ENCODE results near the gene TMIE.
"Not testable (repeated sequence)": the region's sequence is repeated elsewhere in the genome, so short reads cannot be mapped to it uniquely, and the experiment has no call there.

TMIE gene

GRCh38 chr3:46690798-46691197 is 10.4 kb upstream of the TMIE start:
- DNase-seq: no peak

DNA sequence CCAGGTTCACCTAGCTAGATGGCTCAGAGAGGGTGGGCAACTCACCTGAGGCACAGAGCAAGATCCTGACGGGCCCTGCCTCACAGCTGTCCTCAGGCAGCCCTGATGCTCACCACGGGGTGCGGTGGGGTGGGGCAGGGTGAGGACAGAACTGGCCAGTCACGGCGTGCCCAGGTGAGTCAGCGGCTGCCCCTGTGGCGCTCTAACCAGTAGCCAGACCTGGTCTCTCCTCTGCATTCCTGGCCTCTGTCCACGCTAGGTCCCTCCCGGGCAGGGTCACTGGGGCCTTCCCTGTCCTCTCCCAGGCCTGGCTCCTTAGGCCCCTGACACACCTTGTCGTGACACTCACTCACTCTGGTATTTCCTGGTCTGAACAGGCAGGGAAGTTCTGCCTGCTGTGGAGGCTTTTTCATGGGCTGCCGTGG is 8.6 kb upstream of the TMIE start:
- DNase-seq: no peak

DNA sequence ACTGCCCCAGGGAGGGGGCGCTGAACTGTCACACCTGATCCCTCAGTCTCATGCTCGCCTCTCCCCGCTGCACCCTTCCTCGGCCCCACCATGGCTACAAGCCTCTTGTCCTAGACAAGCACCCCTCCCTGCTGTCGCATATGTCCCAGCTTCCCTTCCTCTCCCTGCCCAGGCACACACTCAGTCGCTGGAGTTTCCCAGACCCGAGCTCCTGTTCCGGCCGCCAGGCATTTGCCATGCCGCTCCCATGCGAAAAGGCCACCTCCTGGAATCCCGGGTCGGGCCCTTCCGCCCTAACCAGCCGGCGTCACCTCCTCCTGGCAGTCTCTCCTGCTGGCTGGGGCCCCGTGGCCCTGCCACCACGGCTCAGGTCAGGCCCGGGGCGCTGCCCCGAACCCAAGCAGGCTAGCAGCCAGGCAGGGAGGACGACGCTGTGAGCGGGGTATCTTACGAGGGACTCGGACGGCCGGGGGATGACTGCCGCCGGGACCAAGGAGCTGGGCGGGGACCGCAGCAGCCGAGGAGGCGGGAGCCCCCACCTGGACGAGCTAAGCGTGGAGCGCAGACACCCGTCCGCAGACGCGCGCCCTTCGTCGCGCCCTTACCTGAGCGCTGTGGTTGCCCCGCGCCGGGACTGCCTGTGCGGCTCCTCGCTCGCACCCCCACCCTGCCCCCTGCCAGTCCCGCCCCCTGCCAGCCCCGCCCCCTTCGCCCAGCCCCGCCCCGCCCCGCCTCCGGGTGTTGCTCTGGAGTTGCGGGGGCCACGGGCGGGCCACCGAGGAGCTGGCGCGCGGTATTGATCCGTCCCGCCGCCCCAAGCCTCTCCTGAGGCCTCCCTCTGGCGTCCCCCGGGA is 7.9 kb upstream of the TMIE start, which contains the start of gene ALS2CL:
ALS2CL (minus strand) TSS at position 642 of the 854 bp plus-strand sequence. CDS start 4,239 bp downstream, outside the sequence.
- DNase-seq: peak; percentile 65

GRCh38 chr3:46693892-46694226 is 7.3 kb upstream of the TMIE start:
- DNase-seq: peak; percentile 45

DNA sequence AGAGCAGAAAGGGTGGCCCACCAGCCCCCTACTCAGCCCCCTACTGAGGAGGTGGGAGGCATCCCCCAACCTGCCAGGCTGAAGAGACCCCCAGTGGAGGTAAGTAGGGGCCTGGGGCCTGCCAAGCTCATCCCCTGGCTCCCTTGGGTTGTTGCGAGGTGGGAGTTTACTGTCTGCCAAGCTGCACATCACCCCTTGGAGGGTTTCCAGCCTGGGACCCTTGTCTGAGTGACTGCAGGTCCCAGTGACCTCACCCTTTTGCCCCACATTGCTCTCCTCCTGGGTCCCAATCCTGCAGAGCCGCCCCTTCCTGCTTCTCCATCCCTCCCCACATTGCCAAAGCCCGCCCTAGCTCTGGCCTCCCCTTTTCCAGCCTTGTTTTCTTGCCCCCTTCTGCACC is 6.7 kb upstream of the TMIE start:
- DNase-seq: no peak

GRCh38 chr3:46695177-46695961 is 5.8 kb upstream of the TMIE start:
- peak; percentile 32 for DNase-seq

DNA sequence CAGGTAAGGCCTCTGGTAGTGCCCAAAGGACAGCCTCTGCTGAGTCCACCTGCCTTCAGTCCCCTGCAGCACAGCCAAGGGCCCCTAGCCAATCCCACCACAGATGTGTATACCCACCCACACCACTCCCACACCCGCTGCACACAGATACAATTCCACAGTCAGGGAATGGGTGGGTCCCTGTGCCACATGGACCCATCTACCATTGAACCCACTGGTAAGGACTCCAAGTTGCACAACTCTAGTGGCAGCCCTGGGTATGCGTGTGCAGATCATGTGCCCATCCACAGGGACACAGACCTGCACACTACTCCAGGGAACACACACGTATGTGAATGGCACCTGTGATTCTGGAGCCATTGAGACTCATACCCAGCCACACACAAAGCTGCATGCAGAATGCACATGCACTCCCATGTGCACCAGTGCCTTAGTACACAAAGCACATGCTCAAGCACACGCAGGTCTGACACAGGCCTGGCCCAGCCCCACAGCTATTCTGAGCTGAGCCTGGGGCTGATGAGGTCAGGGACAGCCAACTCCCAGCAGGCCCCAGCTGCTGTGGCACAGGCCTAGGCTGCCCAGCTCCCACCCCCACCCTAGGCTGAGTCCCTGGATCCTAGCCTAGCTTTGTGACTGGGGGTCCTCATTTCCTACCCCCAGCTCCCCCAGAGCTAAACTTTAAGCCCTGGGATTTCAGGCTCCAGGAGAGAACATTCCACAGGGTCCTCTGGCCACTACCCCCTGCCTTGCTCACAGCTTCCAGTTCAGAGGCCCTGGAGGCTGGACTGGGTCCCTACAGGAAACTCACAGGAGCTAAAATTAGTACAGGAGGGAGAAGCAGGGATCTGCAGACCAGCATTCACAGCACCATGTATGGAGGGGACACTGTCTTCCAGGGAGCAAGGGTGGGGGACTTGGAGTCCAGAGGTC is 5.0 kb upstream of the TMIE start:
- DNase-seq: no peak

- no peak for DNase-seq
Observed at GRCh38 chr3:46699676-46700523, 1.3 kb upstream of the TMIE start.

GRCh38 chr3:46700772-46701171 is 420 bp upstream of the TMIE start:
- DNase-seq: no peak

GRCh38 chr3:46702246-46703012 is 1.2 kb downstream of the TMIE start:
- no peak for DNase-seq

DNA sequence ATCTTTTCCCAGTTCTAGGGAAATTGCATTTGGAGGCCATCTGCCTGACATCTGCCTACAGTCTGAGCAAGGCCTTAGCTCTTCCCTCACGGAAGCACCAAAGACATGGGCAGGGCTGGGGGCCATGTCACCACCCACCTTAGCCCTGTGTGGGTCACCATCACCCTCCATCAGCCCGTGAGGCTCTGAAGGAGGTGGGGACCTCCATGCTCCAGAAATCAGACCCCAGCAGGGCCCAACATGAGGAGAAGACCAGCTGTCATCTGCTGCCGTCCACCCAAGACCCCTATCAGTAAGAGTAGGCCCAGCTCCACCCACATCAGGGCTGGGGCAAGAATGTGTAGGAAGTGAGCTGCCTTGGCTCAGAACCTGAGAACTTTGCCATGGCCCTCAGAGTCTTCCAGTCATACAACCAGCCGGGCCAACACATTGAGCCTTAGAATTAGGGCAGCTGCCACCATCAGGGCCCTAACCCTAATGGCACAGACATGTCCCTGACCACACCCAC is 1.9 kb downstream of the TMIE start:
- DNase-seq: no peak

GRCh38 chr3:46704346-46704745 is 3.2 kb downstream of the TMIE start:
- DNase-seq: not testable (repeated sequence)

- peak; percentile 61 for DNase-seq
Observed at GRCh38 chr3:46705022-46705530, 3.9 kb downstream of the TMIE start.

DNA sequence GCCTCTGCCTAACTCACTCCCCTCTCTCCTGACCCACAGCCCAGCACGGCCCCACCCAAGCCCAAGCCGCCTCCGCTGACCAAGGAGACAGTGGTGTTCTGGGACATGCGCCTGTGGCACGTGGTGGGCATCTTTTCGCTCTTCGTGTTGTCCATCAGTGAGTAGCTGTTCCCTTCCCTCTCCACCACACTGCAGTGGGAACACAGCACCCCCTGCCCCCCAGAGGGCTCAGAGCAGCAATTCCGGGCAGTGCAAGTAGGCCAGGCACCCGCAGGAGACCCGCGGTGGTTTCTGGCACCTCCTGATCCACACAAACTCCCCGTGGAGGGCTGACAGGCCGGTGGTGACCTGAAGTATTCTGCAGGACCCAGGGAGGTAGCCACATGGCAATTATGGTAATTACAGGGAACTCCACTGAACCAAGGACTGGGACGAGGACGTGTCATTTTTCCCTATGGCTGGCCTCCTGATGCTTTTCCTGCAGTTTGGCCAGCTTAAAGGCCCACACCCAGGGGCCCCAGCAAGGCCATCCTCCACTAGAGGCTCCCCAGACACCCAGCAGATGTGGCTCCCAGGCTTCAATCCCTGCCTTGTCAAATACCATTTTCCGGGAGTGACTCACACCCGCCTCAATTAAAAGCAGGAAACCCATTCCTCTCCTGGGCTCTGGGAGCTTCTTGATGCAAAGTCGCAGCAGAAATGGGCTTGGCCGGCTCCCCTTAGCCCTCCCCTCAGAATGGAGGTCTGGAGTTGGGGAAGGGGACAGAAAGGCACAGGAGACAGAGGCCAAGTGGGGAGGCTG is 4.8 kb downstream of the TMIE start:
- no peak for DNase-seq

DNA sequence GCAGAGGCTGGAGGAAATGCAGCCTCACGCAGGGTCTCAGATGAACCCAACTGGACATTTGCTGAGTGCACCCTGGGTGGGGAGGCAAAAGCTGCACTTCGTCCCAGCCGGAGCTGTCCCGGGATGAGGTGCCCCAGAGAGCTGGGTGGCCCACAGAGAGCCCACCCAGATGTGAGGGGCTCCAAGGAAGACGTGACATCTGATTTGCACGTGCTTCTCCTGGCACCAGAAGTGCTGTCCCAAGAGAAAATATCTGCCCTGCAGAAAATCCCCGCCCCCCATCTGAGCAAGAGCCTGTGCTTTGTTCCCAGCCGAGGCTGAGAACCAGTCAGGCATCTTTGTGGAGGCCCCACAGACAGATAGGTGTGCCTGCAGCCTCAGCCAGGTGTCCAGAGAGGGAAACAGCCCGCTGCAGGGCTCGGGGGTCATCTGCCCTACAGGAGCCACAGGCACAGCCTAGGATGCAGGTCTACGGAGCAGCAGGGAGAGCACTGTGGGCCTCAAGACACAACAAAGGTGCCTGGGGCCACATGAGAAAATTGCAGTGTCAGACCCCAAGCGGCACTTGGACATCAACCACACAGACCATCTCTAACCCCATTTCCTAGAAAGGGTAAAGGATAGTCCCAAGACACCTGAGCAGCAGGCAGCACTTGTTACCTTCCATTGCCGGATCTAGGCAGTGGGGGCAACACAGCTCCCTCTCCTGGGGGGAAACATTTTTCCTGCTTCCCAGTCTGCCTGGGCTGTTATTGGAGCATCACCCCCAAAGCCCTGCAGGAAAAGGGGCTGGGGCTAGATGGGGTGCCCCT is 5.8 kb downstream of the TMIE start:
- DNase-seq: no peak

DNA sequence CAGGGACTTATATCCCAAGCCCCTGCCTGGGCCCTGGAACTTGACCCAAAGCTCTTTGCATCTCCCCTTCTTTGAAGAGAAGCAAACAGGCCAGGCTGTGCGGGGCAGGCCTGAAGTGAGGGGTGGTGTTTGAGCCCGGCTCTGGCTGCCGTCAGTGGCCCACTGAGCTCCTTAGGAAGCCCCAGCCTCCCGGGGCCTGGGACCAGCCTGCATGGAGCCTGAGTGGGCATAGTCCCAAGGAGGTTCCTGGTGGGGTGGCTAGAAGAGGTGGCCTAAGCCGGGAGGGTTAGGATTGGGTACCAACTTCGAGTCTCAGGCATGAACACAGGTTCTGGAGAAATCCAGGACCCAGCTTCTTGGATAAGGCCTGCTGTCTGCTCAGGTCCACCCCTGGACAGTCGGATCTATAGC is 6.4 kb downstream of the TMIE start:
- no peak for DNase-seq

DNA sequence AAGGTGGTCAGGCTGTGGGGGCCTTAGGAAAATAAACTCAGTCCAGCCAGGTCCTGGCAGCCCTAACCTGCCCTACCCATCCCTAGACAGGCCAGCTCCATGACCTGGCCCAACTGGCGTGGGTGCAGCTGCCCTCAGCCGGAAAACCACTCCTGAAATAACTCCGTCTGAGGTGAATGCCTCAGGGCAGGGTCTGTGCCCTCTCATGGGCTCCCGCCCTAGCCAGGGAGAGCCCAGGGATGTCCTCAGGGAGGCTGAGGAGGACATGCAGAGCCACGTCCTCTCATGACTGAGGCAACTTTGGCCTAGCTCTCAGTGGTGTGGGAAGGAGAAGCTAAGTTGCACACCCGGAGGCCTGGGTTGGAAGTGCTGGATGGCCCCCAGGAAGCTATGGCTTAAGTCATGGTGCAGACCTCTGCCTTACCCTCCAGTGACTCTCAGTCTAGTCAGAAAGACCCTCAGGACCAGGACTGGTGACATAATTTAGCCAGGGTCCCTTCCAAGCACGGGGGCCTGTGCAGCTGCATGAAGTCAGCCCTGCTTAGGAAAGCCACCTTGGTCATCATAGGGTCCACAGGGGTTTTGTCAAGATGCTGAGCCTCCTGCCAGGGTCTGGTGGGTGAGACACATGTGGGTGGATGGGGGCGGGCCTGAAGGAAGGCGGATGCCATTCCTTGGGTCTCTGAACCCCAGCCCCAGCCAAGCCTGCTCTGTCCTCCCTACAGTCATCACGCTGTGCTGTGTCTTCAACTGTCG is 7.4 kb downstream of the TMIE start:
- DNase-seq: no peak

DNA sequence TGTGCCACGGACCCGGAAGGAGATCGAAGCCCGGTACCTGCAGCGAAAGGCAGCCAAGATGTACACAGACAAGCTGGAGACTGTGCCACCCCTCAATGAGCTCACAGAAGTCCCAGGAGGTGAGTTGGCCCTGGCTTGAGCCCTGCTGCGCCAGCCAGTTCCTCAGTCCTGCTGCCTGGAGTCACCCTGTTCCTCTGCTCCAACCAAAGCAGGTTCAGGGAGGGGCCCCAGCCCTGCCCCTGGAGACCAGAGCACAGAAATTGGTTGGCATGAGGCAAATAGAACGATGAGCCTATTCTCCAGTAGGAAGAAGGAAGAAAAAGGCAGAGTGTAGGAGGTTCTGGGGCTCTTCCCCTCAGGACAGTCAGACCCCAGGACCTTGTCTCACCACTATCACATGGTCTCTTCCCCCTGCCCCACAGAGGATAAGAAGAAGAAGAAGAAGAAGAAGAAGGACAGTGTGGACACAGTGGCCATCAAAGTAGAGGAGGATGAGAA is 8.0 kb downstream of the TMIE start:
- no peak for DNase-seq
